Measurements from ENCODE around the gene MAP2K3. TPM values are rescaled to one million over a fixed set of nuclear protein-coding genes. Genes with fewer than 3 reads are reported as not detected.

Gene MAP2K3
- polyA plus RNA-seq, 1 donor (not counting 4 experiments of a cell fraction or from before 2014, with no cell fraction given) = 22.4 TPM

DNA sequence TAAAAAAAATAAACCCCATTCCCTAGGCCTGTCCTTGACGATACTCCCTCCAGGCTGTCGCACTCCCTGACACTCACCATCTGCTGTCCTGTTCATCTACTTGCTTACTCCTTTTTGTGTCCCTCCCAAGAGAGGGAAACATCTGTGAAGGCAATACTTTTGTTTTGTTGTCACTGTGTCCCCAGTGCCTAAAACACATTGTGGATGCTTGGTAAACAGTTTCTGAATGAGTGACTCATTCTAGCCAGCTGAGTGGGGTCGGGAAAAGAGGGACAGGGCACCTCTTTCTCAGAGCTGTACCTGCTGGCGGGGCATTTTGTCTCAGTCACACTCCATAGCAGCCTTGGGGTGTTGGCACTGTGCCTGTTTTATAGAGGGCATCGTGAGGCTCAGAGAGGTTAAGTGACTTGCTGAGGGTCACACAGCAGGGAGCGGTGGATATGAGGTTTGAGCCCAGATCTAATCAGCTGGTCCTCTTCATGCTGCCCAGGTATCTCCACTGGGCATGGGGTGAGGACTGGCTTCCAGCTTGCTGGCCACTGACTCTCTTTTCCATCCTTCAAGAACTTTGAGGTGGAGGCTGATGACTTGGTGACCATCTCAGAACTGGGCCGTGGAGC lies 15.6 kb downstream of the MAP2K3 start:
- H3K4me3 ChIP-seq (ENCODE audit: control insufficient read depth in 2 of 3, extremely low read depth in 1 of 3, insufficient read depth in 2 of 3, low read depth in 1 of 3, low read length in 3 of 3) = no peak overlapping the region
- no peaks in the 10 kb centered on the region for H3K9me1 ChIP-seq (ENCODE audit: control insufficient read depth, extremely low read depth, insufficient read depth, low read length)
- DNase-seq (ENCODE audit: low read depth, low spot score) (no peak), FAIRE-seq (peak; percentile 51)
- H3K9me3 ChIP-seq (ENCODE audit: control insufficient read depth, low read depth, low read length) = peaks cover 2% of the 10 kb centered on the region
- H2AFZ ChIP-seq (ENCODE audit: control insufficient read depth, low read length) = no peak overlapping the region
- TF ChIP-seq EZH2 (IDR thresholded peaks at IDR 0.05; ENCODE audit: low read length) = no peak
- TF ChIP-seq, protein P1, sequence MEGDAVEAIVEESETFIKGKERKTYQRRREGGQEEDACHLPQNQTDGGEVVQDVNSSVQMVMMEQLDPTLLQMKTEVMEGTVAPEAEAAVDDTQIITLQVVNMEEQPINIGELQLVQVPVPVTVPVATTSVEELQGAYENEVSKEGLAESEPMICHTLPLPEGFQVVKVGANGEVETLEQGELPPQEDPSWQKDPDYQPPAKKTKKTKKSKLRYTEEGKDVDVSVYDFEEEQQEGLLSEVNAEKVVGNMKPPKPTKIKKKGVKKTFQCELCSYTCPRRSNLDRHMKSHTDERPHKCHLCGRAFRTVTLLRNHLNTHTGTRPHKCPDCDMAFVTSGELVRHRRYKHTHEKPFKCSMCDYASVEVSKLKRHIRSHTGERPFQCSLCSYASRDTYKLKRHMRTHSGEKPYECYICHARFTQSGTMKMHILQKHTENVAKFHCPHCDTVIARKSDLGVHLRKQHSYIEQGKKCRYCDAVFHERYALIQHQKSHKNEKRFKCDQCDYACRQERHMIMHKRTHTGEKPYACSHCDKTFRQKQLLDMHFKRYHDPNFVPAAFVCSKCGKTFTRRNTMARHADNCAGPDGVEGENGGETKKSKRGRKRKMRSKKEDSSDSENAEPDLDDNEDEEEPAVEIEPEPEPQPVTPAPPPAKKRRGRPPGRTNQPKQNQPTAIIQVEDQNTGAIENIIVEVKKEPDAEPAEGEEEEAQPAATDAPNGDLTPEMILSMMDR (optimal IDR thresholded peaks at IDR 0.05 in 1 of 3, IDR thresholded peaks at IDR 0.05 in 1 of 3, conservative IDR thresholded peaks at IDR 0.05 in 1 of 3; ENCODE audit: extremely low read depth in 1 of 3, insufficient read depth in 2 of 3, low read length in 3 of 3) = no peak
- H3K9ac ChIP-seq (ENCODE audit: control insufficient read depth, extremely low read depth, insufficient read depth, low read length) = no peak overlapping the region
- H3K4me1 ChIP-seq (ENCODE audit: control insufficient read depth, extremely low read depth, insufficient read depth, low read length) = no peaks in the 10 kb centered on the region
- no peak overlapping the region for H3K27ac ChIP-seq (ENCODE audit: control insufficient read depth, insufficient read depth, low read length)
- H4K20me1 ChIP-seq (ENCODE audit: control insufficient read depth, extremely low read depth, insufficient read depth, low read length) = peaks cover 3% of the 10 kb centered on the region
- H3K79me2 ChIP-seq (ENCODE audit: control insufficient read depth, insufficient read depth, low read length) = peaks cover 27% of the 10 kb centered on the region
- dilution Hi-C loops (cut with MboI; ENCODE audit: extremely low pct_ligation_motif_present, low sequenced_read_pairs) = no loop called here
- H3K4me2 ChIP-seq (ENCODE audit: control insufficient read depth, extremely low read depth, insufficient read depth, low read depth, low read length) = no peak overlapping the region
- H3K36me3 ChIP-seq (ENCODE audit: control insufficient read depth in 2 of 2, extremely low read depth in 1 of 2, insufficient read depth in 2 of 2, low read length in 2 of 2) = peaks cover 34 to 45% of the 10 kb centered on the region in 2 experiments
- no peaks in the 10 kb centered on the region for H3K27me3 ChIP-seq (ENCODE audit: control insufficient read depth, extremely low read depth, insufficient read depth, low read length)

DNA sequence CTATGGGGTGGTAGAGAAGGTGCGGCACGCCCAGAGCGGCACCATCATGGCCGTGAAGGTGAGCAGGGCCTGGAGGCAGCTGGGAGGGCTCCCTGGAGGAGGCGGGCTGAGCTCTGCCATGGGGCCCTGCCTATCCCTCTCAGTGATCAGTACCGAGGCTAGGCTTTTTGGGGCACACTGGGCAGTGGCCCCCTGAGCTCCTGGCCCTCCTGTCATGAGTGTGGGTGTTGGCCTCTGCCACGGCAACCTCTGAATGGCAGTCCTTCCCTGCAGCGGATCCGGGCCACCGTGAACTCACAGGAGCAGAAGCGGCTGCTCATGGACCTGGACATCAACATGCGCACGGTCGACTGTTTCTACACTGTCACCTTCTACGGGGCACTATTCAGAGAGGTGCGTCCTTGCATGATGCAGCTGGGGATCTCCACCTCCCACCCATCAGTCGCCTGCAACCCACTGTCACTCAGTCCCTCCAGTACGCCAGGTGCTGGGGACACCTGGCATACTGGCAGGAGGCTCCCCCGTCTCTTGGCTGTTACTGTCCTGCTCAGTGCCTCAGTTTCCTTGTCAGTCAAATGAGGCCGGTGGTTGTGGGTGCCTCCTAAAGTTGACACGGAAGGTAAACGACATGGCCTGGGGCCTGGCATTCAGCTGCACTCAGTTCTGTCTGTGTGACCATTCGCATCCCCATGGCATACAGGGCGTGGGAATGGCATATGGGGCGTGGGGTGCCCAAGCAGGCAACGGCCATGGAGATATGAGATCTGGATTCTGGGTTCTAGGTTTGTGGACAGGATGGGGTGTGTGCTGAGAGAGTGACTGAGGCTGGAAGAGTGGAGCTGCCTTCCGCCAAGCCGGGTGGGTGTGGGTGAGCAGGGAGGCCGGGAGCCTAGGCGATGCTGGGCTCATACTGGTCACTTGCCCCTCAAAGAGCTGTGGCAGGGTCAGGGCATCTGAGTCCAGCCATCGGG lies 16.4 kb downstream of the MAP2K3 start:
- Histone ChIP-seq H4K20me1 (ENCODE audit: control insufficient read depth, extremely low read depth, insufficient read depth, low read length) (peaks cover 3% of the 10 kb centered on the region), H3K4me3 (ENCODE audit: control insufficient read depth in 2 of 3, extremely low read depth in 1 of 3, insufficient read depth in 2 of 3, low read depth in 1 of 3, low read length in 3 of 3) (no peak overlapping the region), H3K27ac (ENCODE audit: control insufficient read depth, insufficient read depth, low read length) (no peak overlapping the region), H3K9me1 (ENCODE audit: control insufficient read depth, extremely low read depth, insufficient read depth, low read length) (no peaks in the 10 kb centered on the region), H3K4me2 (ENCODE audit: control insufficient read depth, extremely low read depth, insufficient read depth, low read depth, low read length) (no peak overlapping the region), H3K9me3 (ENCODE audit: control insufficient read depth, low read depth, low read length) (peaks cover 2% of the 10 kb centered on the region), H2AFZ (ENCODE audit: control insufficient read depth, low read length) (no peak overlapping the region), H3K36me3 (ENCODE audit: control insufficient read depth in 2 of 2, extremely low read depth in 1 of 2, insufficient read depth in 2 of 2, low read length in 2 of 2) (peaks cover 34 to 49% of the 10 kb centered on the region in 2 experiments), H3K9ac (ENCODE audit: control insufficient read depth, extremely low read depth, insufficient read depth, low read length) (no peak overlapping the region), H3K79me2 (ENCODE audit: control insufficient read depth, insufficient read depth, low read length) (peaks cover 20% of the 10 kb centered on the region), H3K4me1 (ENCODE audit: control insufficient read depth, extremely low read depth, insufficient read depth, low read length) (no peaks in the 10 kb centered on the region), H3K27me3 (ENCODE audit: control insufficient read depth, extremely low read depth, insufficient read depth, low read length) (no peaks in the 10 kb centered on the region)
- FAIRE-seq = no peak
- dilution Hi-C loops (cut with MboI; ENCODE audit: extremely low pct_ligation_motif_present, low sequenced_read_pairs) = no loop called here
- TF ChIP-seq, protein P1 (optimal IDR thresholded peaks at IDR 0.05 in 1 of 3, IDR thresholded peaks at IDR 0.05 in 1 of 3, conservative IDR thresholded peaks at IDR 0.05 in 1 of 3; ENCODE audit: extremely low read depth in 1 of 3, insufficient read depth in 2 of 3, low read length in 3 of 3) = no peak
- no peak for TF ChIP-seq EZH2 (IDR thresholded peaks at IDR 0.05; ENCODE audit: low read length)
- DNase-seq (ENCODE audit: low read depth, low spot score) = no peak
